NCI-H2081 (cell line): ENCODE data around the gene APP.

Experiments
- DNase-seq, 2 experiments: peaks; one replicate each; lab custom pipeline; 2025; lab: John Stamatoyannopoulos, UW

Gene APP

DNA sequence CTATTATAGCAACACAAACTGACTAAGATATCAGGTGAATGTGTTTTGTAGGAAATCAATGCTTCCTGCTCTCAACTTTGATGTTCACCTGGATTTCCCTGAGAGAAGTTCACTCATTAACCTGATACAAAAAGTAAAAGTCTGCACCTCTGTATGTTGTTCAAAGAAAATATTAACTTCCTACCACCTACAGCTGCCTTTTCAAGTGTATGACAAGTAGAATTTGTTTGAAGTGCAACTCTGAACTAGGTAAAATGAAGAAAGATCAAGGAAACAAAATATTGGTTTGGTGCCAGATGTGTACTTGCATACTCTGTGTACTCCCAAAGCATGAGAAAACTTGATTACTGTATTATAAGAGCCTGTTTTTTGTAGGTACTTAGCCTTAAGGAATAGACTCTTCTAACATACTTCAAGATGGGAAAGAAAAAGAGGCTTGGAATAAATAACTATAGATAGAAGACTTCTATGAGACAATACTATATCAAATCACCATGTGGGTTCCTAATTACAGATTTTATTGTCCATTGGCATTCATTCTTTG is 193.4 kb downstream of the APP start:
- DNase-seq = no peak

DNA sequence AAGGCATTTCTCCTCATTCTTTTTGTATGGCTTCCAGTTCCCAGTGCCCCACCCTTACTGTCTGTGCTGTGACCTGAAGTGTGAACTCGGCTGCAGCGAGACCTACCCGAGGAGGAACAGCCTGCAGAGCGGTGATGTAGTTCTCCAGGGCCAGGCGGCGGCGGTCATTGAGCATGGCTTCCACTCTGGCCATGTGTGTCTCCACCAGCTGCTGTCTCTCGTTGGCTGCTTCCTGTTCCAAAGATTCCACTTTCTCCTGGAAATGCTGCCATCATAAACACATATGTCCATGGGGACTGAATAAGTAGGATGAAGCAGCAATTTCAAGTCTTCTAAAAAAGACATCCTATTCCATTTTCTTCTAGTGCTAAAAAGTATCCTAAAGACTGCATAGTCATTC is 195.6 kb downstream of the APP start:
- DNase-seq = no peak

DNA sequence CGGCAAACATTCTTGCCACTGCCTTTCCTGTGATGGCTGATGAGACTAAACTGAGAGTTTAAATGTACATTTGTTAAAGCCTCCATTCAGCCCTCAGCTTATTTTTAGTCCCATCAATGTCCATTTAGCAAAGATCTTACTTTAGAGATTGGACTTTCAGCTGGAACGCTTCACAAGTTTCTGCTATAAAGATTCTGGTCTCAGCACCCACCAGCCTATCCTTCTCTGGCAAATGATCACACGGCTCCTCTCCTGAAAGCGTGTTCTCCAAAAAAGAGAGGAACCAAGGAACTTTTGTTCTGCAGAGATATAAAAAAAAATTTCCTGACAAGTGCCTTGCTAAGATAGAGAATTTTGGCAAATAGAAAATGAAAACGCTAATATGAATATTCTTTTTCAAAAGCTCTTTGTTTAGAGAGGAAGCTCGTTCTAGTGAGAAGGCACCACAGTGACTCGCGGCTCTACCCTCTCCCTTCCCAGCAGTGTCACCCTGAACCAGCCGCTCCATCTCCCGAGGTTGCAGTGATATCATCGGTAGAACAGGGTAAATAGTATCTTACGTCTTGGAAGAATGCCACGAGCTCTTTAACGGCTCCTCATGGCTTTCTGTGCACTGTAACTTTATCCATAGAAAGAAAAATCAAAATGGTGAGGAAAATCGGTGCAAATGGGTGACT is 200.2 kb downstream of the APP start:
- DNase-seq = no peak

DNA sequence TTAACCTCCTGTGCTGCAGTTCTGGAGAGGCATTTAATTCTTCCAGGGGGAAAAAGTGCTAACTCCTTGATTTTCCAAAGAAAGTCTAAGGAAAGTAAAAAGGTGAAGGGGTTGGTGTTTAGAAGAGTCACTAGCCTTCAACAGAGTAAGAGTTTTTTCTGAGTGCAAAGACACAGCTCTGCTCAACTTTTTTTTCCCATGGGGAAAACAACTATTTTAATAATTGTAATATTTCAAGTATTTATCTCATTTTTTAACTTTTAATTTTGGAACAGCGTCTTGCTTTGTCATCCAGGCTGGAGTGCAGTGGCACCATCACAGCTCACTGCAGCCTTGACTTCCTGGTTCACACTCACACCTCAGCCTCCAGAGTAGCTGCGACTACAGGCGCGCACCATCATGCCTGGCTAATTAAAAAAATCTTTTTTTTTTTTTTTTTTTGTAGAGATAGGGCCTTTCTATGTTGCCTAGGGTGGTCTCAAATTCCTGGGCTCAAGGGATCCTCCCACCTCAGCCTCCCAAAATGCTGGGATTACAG is 202.6 kb downstream of the APP start:
- DNase-seq = no peak

DNA sequence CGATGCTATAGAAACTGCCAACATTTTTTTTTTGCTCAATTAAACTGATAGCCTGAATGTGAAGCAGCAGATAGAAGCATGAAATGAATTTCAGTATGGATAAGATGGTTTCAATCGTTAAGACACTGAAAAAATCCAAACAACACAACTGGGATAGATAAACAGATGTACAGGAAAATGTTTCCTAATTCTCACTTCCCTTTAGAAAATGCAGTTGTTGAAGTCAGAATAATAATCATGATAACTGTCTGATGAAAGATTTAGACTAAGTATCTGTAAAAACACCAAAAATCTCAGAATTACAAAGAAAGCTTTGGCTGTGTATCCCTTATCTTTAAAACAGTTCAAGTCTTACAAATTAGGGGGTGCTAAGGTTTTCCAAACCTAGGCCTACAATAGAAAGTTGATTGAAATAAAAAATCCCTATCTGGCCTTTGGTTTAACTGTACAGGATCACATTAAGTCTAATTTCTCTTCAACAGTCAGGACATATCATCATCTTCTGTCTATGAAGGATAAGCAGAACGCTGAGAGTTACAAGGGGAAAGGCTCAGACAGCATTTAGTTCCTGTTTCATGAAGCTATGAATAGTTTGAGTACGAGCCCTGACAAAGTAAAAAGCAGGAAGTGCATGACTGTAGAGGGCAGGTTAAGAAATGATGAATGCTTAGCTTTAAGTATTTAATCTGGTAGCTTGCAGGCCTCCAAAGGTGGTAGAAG is 203.2 kb downstream of the APP start:
- no peak for DNase-seq

DNA sequence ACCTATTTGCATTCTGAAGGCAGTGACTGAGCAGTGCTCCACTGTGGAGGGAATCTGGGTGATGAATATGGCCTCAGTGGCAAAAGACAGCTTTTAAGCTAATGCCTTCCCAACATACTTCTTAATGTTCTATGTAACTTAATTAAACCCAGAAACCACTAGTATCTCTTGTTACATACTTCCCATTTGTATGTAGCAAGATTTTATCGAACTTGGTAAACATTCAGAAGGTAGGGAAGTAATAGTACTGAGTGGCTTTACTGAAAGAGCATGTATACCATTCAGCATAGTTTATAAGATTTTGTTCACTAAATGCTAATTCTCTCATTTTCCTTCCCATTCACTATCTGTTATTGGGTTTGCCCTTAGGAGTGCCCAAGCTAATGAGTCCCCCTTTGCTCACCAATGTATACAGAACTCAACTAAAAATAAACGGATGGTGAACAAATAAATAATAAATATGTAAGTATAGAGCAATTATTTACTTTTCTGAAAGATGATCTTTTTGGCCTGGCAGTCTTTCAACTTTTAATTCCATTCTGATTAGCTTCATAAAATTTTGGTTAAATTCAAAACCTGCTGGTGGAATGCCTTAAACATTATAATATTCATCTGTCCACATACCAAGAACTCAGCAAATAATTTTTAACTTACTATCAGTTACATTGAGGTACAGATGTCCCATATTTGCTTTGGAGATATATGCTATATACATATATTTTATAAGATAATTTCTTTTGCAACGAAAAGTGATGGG is 204.4 kb downstream of the APP start:
- no peak for DNase-seq

DNA sequence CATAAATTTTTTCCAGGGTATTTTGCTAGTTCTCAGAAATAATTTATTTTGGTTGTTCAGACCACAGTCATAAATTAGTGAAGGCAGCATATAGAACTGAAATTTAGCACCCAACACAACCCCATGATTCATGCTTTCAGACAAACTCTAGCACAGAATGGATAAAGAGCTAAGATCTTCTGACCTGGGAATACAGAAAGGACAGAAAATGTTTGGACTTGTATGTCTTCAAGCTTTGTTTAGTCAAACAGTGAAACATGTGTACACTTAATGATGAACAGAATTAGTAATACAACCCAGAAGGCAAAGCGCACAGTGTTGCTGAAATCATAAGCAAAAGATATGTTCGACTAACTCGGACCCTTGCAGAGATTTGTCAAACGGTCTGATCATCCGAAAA is 205.6 kb downstream of the APP start:
- no peak for DNase-seq

DNA sequence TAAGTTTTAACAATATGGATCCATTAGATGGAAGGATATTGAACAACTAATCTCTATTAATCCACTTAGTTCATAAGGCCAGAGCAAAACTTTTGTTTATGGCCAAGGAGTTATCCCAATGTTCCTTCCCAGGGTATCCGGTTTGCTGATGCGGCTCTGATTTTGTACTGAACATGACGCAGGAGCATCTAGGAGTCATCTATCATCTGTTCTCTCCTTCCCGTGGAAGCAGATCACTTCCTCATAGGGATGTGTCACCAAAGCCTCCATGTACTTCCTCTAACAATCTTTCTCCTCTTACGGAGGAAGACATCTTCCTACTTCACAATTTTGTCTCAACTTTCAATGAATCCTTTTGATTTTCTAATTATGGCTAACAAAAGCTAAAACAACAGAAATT is 206.6 kb downstream of the APP start:
- DNase-seq = no peak

DNA sequence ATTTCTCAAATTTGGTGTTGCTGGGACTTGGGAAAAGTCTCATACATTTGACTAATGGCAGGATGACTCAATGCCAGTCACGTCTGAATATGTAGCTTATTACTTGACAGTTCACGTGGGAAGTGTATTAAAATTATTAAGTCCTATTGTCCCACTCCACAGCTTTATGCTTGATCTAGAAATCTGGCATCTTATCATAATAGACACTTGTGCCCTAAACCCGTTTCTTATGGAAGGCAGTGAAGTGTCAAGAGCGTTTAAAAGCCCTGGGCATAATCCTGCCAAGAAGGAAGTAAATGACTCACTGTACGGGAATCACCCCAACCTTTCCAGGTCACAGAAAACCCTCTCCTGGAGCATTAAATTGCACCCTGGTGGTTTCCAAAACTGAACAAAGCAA is 207.4 kb downstream of the APP start:
- no peak for DNase-seq

DNA sequence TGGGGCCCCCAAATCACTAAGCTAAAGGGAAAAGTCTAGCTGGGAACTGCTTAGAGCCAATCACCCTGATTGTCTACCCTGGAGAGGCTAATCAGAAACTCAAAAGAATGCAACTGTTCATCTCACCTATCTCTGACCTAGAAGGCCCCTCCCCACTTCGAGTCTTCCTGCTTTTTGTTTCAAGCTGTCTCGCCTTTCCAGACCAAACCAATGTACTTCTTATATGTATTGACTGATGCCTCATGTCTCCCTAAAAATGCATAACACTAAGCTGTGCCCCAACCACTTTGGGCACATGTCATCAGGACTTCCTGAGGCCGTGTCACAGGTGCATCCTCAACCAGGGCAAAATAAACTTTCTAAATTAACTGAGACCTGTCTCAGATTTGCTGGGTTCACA is 209.5 kb downstream of the APP start:
- DNase-seq = no peak

DNA sequence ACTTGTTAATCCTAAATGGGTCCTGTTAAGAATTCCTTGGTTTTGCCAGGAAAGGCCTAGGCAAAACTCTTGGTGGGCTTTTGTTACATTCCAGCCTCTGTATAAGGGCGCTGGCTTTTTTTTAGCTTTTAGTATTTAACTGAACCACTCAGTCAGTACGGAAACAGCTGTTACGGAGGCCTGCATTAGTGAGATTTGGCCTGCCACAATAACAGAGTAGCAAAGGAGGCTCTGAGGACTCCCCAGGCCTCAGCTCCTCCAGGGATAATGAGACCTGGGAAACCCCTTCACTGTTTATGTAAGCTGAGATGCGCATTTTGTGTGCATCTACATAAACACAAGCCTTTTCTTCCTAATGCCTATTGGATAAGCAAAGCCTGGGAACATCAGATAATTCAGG is 210.2 kb downstream of the APP start:
- DNase-seq = no peak

DNA sequence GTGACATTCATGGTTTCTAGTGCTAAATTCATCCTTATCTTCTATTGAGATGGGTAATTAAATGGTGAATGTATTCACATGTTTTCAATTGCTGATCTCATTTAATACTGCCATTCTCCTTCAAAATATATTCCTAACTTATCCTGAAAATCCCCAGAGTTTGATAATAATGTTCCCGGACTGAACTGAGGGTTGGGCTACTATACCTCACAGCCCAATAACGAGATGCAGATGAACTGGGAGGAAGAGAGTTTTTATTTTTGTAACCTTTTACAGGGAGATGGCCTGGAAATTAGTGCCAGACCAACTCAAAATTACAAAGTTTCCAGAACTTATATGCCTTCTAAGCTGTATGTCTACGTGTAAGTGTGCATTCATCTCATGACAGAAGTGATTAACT is 210.8 kb downstream of the APP start:
- DNase-seq = no peak

DNA sequence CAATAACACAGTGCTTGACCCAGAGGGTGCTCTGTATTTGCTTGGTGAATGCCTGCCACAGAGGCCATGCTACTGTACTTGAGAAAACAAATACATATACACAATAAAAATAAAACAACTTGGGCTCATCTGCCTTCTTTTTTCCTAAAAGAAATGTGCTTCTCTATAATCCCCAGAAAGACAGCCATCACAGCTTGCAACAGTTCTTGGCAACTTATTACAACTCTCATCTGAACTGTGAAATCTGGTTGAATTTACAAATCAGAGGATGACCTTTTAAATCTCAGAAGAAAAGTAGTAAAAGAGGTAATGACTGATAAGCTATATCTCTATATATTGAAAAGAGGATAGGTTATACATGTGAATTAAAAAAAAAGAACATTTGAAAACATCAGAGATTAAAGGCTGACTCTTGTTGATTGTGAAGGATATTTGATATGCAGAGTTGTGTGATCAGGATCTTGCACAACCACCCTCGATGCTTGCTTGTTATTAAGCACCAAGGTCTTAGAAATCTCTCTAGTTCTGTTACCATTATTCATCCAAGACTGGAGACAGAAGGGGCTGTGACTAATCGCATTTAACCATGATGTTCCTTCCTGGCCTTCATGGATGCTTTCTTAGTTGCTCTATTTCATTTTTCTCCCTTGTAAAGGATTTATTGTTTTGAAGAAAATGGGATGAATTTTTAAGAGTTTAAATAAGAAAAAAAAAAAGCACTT is 213.4 kb downstream of the APP start:
- DNase-seq = no peak

DNA sequence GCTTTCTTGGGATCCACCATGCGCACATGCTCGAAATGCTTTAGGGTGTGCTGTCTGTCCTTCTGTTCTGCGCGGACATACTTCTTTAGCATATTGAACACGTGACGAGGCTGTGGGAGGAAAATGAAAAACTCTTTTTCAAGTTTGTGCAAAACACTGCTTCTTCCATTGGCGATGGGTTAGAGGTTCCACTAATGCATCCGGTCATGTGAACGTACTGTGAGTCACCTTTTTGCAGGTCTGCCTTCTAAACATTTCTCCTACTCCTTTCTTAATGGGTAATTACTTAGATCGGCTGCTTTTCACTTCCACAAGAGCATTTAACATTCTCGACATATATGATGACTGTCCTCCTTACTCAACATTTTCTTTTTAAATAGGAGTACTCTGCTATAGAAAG is 214.9 kb downstream of the APP start:
- no peak for DNase-seq

DNA sequence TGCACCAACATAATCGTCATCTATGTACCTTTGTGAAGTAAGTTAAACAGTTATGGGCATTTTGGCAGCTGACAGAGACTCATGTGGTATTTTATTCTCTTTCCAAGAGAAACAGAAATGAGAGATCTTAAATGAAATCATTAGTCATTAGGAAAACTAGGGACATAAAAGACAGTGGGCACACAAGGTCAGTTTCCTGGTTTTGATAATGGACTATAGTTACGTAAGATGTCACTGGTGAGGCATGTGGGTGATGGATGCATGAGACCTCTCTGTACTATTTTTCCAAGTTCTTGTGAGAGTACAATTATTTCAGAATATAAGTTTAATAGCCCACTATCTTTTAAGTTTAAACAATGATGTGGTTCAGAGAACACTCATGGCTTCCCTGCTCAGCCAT is 216.9 kb downstream of the APP start:
- DNase-seq = no peak

DNA sequence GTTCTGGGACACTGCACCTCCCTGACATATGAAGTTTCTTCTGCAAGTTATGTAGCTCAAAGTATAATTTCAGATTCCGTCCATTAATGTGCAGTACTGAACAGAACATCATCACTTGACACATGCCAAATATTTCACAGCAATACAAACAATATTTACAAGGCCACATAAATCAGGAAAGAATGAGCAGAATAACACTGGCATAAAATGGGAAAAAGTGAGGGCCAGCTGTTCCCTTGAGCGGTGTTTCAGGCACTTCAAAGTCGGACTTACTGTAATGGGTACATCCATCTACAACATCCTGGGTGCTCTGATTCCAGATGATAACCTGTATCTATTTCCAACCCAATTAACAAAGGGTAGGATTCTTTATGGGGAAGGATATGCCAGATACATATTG is 217.4 kb downstream of the APP start:
- DNase-seq = no peak

DNA sequence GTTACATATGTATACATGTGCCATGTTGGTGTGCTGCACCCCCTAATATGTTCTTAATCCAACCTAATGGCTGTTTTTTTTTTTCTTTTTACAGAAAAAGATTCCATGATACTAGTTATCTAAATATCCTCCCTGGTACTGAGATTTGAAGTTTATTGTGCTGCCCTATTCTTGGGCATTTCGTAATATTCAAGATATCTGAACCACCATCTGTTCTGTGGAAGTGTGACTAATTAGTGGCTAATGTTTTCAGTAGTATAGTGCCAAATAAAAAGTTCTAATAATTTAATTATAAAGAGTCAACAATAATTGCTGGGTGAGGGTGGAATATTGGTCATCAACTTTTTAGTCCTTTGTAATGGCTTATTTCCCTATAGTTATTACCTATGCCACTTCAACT is 218.3 kb downstream of the APP start:
- DNase-seq = no peak

DNA sequence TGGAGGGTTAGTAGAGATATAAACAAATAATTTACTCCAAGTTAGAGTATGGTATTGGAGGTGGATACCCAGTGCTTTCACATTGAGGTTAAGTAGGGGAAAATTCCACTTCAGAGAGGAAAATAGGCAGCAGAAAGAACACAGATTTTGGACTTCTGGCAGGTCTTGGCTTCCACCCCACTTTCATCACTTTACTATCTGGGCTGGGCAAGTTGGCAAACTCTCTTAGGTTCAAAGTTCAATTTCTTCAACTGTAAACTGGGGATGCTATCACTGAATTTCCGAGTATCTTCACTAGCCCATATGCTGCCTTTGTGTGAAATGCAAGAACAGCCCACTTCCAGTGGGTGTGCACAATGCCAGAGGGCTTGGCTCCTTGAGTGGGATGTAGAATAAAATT is 220.9 kb downstream of the APP start:
- no peak for DNase-seq

DNA sequence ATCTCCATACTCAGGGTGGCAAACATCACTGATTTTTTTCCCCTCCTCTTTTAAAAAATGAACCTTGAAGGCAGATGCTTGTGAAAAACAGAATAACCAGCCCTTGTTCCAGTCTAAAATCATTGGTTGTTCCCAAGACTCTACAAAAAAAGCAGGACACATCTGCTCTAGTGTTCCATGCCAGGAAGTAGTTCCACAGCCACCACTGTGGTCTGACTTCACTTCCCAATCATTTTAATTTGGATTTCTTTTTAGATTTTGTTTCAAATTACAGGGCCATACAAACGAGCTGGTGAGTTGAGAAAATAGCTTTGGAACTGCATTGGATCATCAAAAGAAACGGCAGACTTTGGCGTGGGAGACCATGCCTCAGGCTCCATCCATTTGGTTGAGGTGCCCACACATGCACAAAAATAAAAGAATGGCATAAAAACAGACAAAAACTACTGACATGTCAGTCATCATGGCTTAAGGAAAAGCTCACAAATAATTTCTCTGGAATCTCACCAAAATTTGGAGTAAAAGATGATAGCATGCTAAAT is 225.8 kb downstream of the APP start:
- no peak for DNase-seq

DNA sequence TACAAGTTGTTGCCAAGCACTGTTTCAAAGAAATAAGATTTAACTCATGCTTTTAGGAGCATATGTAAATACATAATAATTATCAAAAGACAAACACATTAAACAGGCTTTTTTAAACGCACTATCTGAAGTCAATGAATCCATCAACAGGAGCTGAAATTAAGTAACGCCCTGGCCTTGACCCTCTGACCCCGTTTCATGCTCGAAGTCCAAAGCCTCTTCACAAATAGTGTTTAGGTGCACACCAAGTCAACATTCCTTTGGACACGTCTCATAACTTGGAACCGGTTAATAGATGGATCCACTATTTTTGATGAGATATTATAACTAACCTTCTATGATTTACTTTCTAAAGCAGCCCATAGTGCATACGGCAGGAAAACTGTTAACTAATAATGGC is 226.5 kb downstream of the APP start:
- DNase-seq = no peak

DNA sequence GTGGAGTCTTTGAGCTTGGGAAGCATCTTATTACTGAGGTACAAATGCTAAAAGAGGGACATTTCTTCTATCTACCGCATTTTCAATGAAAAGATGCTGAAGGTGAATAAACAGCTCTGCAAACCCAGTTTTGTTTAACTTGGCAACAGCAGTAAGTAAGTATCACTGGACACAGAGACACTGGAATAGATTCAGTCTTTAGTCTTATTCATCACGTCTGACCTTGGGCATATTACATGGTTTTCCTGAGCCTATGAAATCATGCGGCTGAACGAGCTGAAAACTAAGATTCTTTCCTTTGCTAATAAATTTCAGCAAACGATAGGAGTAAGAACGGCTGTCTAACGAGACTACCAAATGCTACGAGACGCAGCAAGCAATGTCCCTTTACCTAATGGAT is 228.4 kb downstream of the APP start:
- peak in 1 of 2 experiments; percentile 1 for DNase-seq

DNA sequence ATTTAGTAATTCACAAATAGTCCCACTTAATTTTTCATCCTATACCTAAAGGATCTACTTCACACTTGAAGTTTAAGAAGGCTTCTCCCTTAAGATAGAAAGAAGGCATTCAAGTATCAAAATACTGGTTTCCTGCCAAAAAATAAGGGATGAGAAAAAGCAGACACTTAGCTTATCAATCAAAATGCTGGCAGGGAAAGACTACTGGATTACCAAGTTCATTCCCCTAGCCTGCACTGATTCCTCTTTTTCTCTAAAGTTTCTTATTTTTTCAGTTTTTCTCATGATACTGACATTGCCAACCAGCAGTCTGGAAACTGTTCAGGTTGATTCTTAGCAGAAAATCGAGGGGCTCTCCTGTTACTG is 231.2 kb downstream of the APP start:
- DNase-seq = no peak
